HCT116 (cell line): ENCODE measurements around the gene DNASE2B.

Source experiments
- ATF3 ChIP-seq: IDR thresholded peaks from 2 replicates; pipeline ENCODE4 v1.6.1; 2012
- CTCF ChIP-seq, 3 experiments: fragments of 200-600 bp in 1 of 3; sonication (generic) in 1 of 3; IDR thresholded peaks in 2 of 3; conservative IDR thresholded peaks in 1 of 3; 2 replicates each; pipeline ENCODE4 v1.5.1; 2012 to 2017; ENCODE audit warnings: low read depth in 2 of 3, low read length in 2 of 3, antibody characterized with exemption in 1 of 3, borderline replicate concordance in 1 of 3, control low read depth in 1 of 3, mild to moderate bottlenecking in 1 of 3, mixed read lengths in 1 of 3, mixed run types in 1 of 3, moderate library complexity in 1 of 3; ENCODE audit not compliant: insufficient read depth in 1 of 3
- MAX ChIP-seq: IDR thresholded peaks from 2 replicates; pipeline ENCODE4 v1.6.1; 2012
- POLR2AphosphoS5 ChIP-seq: IDR thresholded peaks from 2 replicates; pipeline ENCODE4 v1.6.1; 2011; ENCODE audit warnings: mild to moderate bottlenecking, low read depth, low read length, moderate library complexity
- RAD21 ChIP-seq: IDR thresholded peaks from 2 replicates; pipeline ENCODE4 v1.6.1; 2012; ENCODE audit warnings: low read depth, mild to moderate bottlenecking

- TF ChIP-seq CTCF (IDR thresholded peaks at IDR 0.05 in 2 of 3, conservative IDR thresholded peaks at IDR 0.05 in 1 of 3; ENCODE audit: borderline replicate concordance in 1 of 3, insufficient read depth in 1 of 3, low read depth in 2 of 3, low read length in 2 of 3) (no peak), MAX (no peak), RAD21 (no peak), ATF3 (no peak), POLR2AphosphoS5 (no peak)
Observed at GRCh38 chr1:84409888-84410287, 11.6 kb downstream of the DNASE2B start.
